ENCODE data around the gene CD38.
"Not testable (repeated sequence)": the region's sequence is repeated elsewhere in the genome, so short reads cannot be mapped to it uniquely, and the experiment has no call there.

CD38 gene

DNA sequence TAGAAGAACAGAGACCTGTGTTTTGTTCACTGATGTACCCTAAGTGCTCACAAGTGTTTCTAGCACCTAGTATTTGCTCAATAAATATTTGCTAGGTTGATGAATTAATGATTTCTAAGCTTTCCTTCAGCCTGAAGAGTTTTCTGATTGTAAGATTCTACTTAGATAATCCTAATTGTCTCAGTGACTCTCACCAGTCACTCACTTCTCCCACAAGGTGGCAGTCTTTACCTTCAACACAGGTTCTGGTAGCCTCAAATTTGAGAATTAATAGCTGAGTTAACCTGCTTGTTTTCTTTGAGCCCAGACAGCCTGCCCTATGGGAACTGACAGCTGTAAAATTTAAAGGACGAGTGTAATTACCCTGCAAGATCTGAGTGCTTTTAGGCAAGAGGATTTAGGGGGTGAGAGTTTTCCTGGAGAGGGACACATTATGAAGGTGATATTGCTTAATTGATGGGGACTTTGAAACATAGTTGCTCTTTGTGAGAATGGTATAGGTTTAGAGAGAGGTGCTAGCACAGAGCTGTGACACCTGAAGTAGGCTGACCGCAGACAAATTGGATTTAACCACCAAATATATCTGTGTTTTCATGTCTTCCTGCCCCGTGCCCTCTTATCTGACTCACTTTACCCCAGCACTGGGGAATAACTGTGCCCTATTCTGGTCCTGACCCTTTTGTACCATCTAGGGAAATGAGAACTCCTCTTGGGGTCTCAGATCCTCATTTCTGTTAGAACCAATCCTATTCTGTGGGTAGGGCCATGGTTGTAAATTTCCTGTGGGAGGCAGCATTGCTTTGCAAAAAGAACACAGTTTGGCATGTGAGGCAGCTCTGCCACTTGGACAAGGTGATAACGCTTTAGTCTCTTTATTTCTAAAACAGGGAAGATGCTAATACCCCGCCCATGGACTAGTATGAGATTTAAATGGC lies 27.7 kb downstream of the CD38 start:
- Mint-ChIP-seq H3K36me3 (peaks cover 5% of the 10 kb centered on the region), H3K27me3 (no peaks in the 10 kb centered on the region), H3K4me3 (no peak overlapping the region), H3K4me1 (peaks cover 58% of the 10 kb centered on the region), H3K9me3 (no peaks in the 10 kb centered on the region), H3K27ac (peak overlapping the region; percentile 71)

DNA sequence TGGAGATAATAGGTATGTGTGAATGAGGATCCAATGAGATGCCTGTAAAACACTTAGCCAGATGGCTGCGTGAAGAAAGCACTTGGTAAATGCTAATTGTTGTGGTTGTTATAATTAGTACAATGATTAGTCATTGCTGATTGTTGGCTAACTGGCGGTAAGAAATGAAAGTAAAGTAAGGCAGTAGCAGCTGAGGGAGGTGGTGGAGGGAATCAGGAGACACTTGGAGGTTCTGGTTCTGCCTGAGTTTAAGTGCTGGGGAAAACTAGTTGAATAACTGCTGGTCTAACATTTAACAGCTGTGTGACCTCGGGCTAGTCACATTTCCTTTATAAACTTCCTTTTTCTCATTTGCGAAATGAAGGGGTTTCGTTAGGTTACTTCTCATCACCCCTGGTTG lies 30.9 kb downstream of the CD38 start:
- Mint-ChIP-seq H3K4me3 (peak overlapping the region; percentile 5), H3K9me3 (peaks cover 3% of the 10 kb centered on the region), H3K27ac (no peak overlapping the region), H3K36me3 (peaks cover 9% of the 10 kb centered on the region), H3K27me3 (no peaks in the 10 kb centered on the region), H3K4me1 (peaks cover 63% of the 10 kb centered on the region)

DNA sequence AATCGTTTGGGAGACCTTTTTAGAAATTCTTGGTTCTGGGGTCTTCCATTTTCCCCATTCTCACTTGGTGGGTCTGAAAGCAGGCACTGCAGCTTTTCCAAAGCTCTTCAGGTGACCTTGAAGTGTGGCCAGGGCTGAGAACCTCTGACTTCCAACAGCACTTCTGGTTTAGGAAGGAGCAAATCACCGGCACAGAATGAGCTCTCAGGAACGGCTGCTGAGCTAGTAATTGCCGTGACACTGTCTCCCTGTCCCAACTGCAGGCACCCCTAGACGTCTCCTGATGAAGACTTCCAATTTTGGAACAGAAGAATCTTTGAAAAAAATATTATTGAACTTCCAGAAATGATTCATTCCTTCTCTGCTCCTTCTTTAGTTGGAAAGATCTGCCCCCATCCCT lies 31.3 kb downstream of the CD38 start:
- H3K9me3 Mint-ChIP-seq = peaks cover 3% of the 10 kb centered on the region
- H3K4me3 Mint-ChIP-seq = no peak overlapping the region
- peaks cover 11% of the 10 kb centered on the region for H3K36me3 Mint-ChIP-seq
- H3K27me3 Mint-ChIP-seq = no peaks in the 10 kb centered on the region
- H3K27ac Mint-ChIP-seq = no peak overlapping the region
- peaks cover 61% of the 10 kb centered on the region for H3K4me1 Mint-ChIP-seq

DNA sequence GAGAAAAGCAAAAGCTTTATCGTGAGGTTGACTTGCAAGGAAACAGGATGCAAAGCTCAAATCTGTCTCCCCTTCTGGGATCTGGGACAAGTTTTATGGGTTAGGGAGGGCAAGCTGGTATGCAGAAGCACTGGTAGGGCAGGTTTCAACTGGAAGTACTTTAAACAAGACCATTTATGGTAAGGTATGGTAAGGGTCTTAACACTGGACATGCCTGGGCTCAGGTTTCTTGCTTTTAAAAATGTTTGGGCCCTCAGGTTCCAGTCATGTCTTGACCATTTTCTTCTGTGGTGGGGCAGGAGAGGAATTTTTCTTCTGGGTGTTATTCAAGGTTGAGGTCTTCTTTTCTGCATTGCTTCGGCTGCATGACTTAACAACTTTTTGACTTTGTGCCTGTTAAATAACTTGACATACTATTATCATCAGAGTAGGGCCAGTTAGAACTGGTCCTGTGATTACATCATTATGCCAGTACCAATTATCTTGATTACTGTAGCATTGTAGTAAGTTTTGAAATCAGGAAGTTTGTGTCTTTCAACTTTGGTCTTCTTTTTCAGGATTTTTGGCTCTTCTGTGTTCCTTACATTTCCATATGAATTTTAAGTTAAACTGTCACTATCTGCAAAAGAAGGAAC lies 33.7 kb downstream of the CD38 start:
- H3K9me3 Mint-ChIP-seq = peaks cover 3% of the 10 kb centered on the region
- peak overlapping the region; percentile 8 for H3K27ac Mint-ChIP-seq
- H3K36me3 Mint-ChIP-seq = peaks cover 10% of the 10 kb centered on the region
- H3K27me3 Mint-ChIP-seq = no peaks in the 10 kb centered on the region
- peaks cover 42% of the 10 kb centered on the region for H3K4me1 Mint-ChIP-seq
- no peak overlapping the region for H3K4me3 Mint-ChIP-seq

DNA sequence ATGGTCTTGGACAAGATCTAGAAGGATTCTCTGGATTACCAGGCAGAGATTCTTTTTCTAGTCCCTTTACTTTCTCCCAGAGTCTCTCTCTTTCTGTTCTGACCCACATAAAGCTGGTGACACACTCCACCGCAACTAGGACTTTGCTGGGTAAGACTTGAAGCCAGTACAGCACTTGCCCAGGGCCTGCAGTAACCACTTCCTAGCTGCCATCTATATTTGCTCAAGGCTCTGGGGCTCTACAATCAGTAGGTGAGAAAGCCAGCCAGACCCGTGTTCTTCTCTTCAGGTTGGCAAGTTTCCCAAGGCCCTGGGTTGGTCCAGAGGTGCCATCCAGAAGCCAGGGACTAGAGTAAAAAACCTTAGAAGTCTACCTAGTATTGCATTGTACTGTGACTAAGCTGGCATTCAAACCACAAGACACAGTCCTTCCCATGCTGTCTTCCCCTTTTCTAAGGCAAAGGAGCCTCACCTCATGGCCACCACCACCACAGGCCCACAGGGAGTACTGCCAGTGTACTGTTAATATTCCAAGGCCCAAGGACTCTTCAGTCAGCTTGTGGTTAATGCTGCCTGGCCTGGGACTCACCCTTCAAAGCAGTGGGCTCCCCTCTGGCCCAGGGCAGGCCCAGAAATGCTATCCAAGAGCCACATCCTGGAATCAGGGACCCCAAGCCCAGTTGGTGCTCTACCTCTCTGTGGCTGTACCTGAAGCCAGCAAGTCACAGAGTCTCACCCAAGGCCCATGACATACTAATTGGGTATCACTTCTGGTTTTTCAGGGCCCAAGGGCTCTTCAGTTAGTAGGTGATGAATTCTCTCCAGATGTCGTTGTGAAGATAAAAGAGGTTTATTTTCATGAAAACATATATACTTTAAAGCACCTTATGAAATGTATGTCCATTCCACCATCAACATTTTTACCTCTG lies 54.7 kb downstream of the CD38 start:
- H3K27ac Mint-ChIP-seq = peak overlapping the region; percentile 16

DNA sequence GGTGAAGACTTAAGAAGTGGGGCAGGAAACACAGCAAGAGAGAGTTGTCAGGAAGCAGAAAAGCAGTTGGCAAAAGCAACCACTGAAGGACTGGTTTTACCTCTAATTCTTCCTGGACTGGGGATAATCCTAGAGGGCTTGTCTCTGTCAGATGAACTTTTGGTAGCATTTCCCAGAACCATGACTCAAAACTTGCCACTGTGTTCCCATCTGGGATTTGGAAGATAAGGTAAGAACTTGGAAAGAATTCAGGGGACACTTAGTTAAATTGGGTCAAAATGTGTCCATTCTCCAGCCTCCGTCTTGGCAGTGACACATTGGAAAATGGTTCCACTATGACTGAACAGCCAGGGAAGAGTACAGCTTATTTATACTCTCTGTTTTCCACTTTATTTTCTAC lies 55.7 kb downstream of the CD38 start:
- no peaks in the 10 kb centered on the region for H3K27me3 Mint-ChIP-seq
- H3K4me1 Mint-ChIP-seq = peaks cover 28% of the 10 kb centered on the region
- H3K4me3 Mint-ChIP-seq = no peak overlapping the region
- no peaks in the 10 kb centered on the region for H3K9me3 Mint-ChIP-seq
- peaks cover 32% of the 10 kb centered on the region for H3K36me3 Mint-ChIP-seq
- no peak overlapping the region for H3K27ac Mint-ChIP-seq

More for the DNA sequence above, 54.7 kb downstream of the CD38 start:
- Mint-ChIP-seq H3K4me3 (no peak overlapping the region), H3K27me3 (no peaks in the 10 kb centered on the region), H3K4me1 (peaks cover 31% of the 10 kb centered on the region), H3K36me3 (peaks cover 34% of the 10 kb centered on the region), H3K9me3 (no peaks in the 10 kb centered on the region)

DNA sequence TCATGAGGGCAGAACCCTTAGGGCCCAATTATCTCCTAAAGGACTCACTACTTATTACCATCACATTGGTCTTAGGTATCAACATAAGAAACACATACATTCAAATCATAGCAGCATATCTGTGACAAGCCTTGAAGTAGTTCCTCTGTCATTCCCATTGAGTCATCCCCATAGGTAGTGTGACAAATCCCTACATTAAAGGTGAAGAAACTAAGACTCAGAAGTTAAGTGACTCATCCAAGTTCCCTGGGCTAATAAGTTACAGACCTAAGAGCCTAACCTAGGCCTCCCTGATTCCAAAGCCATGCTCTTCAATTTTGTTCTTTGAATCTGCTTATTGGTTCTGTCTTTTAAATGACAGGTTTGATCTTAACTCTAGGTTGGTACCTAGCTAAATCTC lies 58.2 kb downstream of the CD38 start:
- Mint-ChIP-seq H3K4me1 (peaks cover 18% of the 10 kb centered on the region), H3K4me3 (no peak overlapping the region), H3K27ac (no peak overlapping the region), H3K9me3 (no peaks in the 10 kb centered on the region), H3K27me3 (no peaks in the 10 kb centered on the region), H3K36me3 (peaks cover 35% of the 10 kb centered on the region)

DNA sequence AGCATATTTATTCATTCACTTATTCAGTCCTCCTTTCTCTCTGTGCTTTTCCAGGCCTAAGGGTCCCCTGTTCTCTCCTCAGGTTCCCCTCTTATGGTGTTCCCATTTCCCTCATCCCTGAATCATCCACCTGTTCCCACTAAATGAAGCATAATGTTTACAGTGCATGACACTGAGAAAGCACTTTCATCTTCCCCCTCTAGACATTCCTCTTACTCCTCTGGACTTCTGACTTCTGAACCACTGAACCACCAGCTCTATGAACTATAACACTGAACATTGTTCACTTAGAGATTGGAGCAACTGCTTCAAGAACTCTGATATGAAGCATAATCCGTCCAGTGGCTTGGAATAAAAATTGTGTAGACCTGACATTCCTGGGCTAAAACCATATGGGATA lies 59.5 kb downstream of the CD38 start:
- Mint-ChIP-seq H3K27ac (no peak overlapping the region), H3K9me3 (no peaks in the 10 kb centered on the region), H3K27me3 (no peaks in the 10 kb centered on the region), H3K4me1 (peaks cover 15% of the 10 kb centered on the region), H3K4me3 (no peak overlapping the region), H3K36me3 (peaks cover 31% of the 10 kb centered on the region)

DNA sequence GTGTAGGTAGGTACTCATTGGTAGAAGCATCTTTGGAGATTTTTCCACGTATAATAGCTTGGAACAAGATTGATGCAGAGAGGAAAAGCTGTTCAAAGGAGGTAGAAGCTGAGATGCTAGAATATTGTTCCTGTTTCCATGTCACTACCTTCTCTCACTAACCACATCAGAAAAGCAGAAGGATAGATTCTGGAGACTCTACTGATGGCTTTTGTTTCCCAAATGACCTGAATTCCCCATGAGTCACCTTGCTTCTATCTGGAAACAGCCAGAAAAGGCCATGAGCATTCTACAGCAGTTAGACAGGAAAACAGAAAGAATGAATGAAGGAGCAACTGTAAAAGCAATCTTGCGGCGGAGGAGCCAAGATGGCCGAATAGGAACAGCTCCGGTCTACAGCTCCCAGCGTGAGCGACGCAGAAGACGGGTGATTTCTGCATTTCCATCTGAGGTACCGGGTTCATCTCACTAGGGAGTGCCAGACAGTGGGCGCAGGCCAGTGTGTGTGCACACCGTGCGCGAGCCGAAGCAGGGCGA lies 63.1 kb downstream of the CD38 start:
- not testable (repeated sequence) for H3K9me3 Mint-ChIP-seq, H3K27me3 Mint-ChIP-seq, H3K4me1 Mint-ChIP-seq, H3K4me3 Mint-ChIP-seq
- peaks cover 22% of the 10 kb centered on the region for H3K36me3 Mint-ChIP-seq
- peak overlapping the region; percentile 41 for H3K27ac Mint-ChIP-seq

DNA sequence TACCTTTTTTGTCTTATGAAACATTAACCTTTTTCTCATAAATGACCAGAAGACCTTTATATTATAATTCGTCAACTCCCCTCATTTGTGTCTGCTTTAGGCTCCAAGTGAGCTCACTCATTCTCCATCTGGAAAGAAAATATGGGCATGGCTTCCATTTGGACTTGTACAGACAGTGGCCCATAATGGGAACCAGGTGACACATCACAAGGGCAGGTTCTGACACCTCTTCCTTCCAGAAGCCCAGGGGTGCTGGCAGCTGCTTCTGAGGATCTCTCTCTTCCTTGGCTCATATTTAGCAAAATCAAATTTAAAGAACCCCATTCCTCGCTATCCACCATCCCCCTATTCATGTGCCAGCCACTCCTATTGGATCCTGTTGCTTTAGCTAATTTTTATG lies 69.6 kb downstream of the CD38 start:
- H3K27ac Mint-ChIP-seq = no peak overlapping the region
- H3K4me3 Mint-ChIP-seq = no peak overlapping the region
- H3K36me3 Mint-ChIP-seq = peaks cover 12% of the 10 kb centered on the region
- no peaks in the 10 kb centered on the region for H3K9me3 Mint-ChIP-seq
- H3K4me1 Mint-ChIP-seq = no peaks in the 10 kb centered on the region
- H3K27me3 Mint-ChIP-seq = no peaks in the 10 kb centered on the region

DNA sequence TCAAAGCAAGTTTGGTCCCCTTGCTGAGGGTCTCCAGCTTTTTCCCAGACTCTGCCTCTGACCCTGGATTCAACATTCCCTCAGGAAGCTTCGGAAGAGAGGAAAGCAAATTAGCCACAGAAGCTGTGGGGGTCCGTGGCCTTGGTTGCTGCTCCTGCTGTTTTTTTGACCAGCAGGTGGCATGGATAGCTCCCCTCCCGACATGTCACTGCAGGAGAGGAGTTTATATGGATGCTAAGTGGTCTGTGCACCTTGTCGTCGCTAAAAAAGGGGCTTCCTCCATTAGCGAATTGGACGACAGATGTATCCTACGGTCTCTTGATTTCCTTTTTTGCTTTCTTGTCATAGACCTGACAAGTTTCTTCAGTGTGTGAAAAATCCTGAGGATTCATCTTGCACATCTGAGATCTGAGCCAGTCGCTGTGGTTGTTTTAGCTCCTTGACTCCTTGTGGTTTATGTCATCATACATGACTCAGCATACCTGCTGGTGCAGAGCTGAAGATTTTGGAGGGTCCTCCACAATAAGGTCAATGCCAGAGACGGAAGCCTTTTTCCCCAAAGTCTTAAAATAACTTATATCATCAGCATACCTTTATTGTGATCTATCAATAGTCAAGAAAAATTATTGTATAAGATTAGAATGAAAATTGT lies 70.2 kb downstream of the CD38 start:
- Mint-ChIP-seq H3K4me3 (no peak overlapping the region), H3K36me3 (peaks cover 12% of the 10 kb centered on the region), H3K27ac (no peak overlapping the region), H3K4me1 (no peaks in the 10 kb centered on the region), H3K27me3 (no peaks in the 10 kb centered on the region), H3K9me3 (no peaks in the 10 kb centered on the region)

DNA sequence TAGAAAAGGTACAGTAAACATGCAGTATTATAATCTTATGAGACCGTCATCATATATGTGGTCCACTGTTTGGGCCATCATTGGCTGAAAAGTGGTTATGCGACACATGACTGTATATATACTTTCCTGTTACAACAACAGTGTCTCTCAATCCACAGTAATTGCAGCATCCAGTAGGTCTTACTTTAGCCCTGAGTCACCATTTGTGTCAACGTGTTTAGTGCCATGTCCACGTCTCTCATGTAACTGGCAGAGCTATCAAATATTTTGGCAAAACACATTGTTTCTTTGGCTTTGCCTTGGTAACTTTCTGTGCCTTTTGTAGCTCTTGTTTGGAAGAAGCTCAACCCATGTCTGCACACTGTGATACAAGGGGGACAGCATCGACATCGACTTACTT lies 73.8 kb downstream of the CD38 start:
- Mint-ChIP-seq H3K9me3 (no peaks in the 10 kb centered on the region), H3K36me3 (peaks cover 12% of the 10 kb centered on the region), H3K4me1 (no peaks in the 10 kb centered on the region), H3K27me3 (no peaks in the 10 kb centered on the region), H3K4me3 (no peak overlapping the region), H3K27ac (no peak overlapping the region)

DNA sequence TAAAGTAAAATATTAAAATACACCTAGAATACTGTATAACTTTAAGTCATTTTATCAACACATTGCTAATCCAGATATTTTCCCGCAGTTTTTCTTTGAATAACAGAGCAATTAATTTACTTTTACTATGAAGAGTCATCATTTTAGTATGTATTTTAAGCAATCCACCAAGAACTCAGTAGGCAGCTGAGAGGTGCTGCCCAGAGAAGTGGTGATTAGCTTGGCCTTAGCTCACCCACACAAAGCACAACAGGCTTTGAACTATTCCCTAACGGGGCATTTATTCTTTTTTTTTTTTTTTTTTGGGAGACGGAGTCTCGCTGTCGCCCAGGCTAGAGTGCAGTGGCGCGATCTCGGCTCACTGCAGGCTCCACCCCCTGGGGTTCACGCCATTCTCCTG lies 74.4 kb downstream of the CD38 start:
- Mint-ChIP-seq H3K4me3 (no peak overlapping the region), H3K36me3 (peaks cover 12% of the 10 kb centered on the region)

DNA sequence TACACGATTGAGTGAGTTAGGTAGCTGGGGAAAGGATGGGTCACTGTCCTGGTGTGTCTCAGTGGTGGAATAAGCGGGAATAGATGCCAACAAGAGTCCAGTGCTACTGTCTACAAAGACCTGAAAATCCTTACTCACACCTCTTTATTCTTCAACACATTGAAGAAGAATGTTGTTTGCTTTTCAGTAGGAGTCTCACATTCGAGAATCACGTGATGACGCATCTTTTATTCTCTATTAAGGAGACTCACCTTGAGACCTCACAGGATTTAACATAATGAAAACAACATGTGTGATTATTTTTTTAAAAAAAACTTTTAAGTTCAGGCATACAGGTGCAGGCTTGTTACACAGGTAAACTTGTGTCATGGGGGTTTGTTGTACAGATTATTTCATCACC lies 75.2 kb downstream of the CD38 start:
- no peak overlapping the region for H3K27ac Mint-ChIP-seq
- H3K36me3 Mint-ChIP-seq = peaks cover 10% of the 10 kb centered on the region
- H3K9me3 Mint-ChIP-seq = no peaks in the 10 kb centered on the region
- no peaks in the 10 kb centered on the region for H3K27me3 Mint-ChIP-seq
- H3K4me3 Mint-ChIP-seq = no peak overlapping the region
- no peaks in the 10 kb centered on the region for H3K4me1 Mint-ChIP-seq

More for the DNA sequence above, 74.4 kb downstream of the CD38 start:
- no peaks in the 10 kb centered on the region for H3K9me3 Mint-ChIP-seq
- H3K27me3 Mint-ChIP-seq = no peaks in the 10 kb centered on the region
- no peaks in the 10 kb centered on the region for H3K4me1 Mint-ChIP-seq
- no peak overlapping the region for H3K27ac Mint-ChIP-seq

Data from activated naive CD4-positive, alpha-beta T cell treated with anti-CD3 and anti-CD28 coated beads, Interleukin-2, amount 50 U/mL, for 24 hours (primary cell).